Panc1 (cell line): Measurements from ENCODE around the gene MAGEF1.

Source experiments
- CTCF ChIP-seq: fragments of 450-650 bp; IDR thresholded peaks from 2 replicates; pipeline ENCODE4 v1.5.1; 2017; ENCODE audit warnings: mild to moderate bottlenecking
- POLR2AphosphoS5 ChIP-seq: IDR thresholded peaks from 2 replicates; pipeline ENCODE4 v1.6.1; 2012; ENCODE audit warnings: mild to moderate bottlenecking, low read depth, low read length, moderate library complexity
- REST ChIP-seq, 2 experiments: IDR thresholded peaks; 2 replicates each; pipeline ENCODE4 v1.6.1; 2011 to 2012; ENCODE audit warnings: low read depth in 2 of 2, control low read depth in 1 of 2, low read length in 1 of 2, mild to moderate bottlenecking in 1 of 2, moderate library complexity in 1 of 2; ENCODE audit not compliant: insufficient read depth in 1 of 2
- SIN3A ChIP-seq: IDR thresholded peaks from 2 replicates; pipeline ENCODE4 v1.6.1; 2012; ENCODE audit warnings: low read depth, mild to moderate bottlenecking, low read length, moderate library complexity, borderline replicate concordance; ENCODE audit not compliant: insufficient read depth

GRCh38 chr3:184750349-184751083, 38.7 kb upstream of the MAGEF1 start:
- TF ChIP-seq CTCF (no peak), SIN3A (no peak), POLR2AphosphoS5 (no peak), REST (IDR thresholded peaks at IDR 0.05; ENCODE audit: insufficient read depth in 1 of 2, low read depth in 2 of 2, low read length in 1 of 2) (no peak)
